GM12878 (cell line): ENCODE data around the gene RAB4B. TPM values are rescaled to one million over a fixed set of nuclear protein-coding genes. Genes with fewer than 3 reads are reported as not detected.

Experiments used
- ATAC-seq: fragments of 200-7000 bp; cut with Tn5 transposase; 3 replicates; pipeline ENCODE4 v1.9.1; 2020; ENCODE audit warnings: mild to moderate bottlenecking, moderate library complexity
- BruUV-seq: library from RNA; stranded (reverse); fragments of 400-500 nt; replicated peaks from 2 replicates; lab custom pipeline; 2021; lab: Mats Ljungman, UMichigan
- CTCF ChIA-PET: fragments of 300-600 bp; sonication (Branson Sonifier 250); formaldehyde crosslinking; extraction: SDS; loops from one replicate; lab custom pipeline; 2021; ENCODE audit warnings: inconsistent platforms; lab: Yijun Ruan, JAX
- POLR2A ChIA-PET: fragments of 350-600 bp; formaldehyde crosslinking; extraction: SDS; loops from one replicate; lab custom pipeline; 2021; ENCODE audit warnings: inconsistent platforms; lab: Charles Lee
- RAD21 ChIA-PET: fragments of 300-600 bp; sonication (Branson Sonifier 250); formaldehyde crosslinking; loops from one replicate; lab custom pipeline; 2023; ENCODE audit warnings: antibody characterized with exemption; ENCODE audit not compliant: unreplicated experiment; lab: Charles Lee
- SMC1A ChIA-PET: fragments of 300-600 bp; sonication (Branson Sonifier 250); formaldehyde crosslinking; loops from one replicate; lab custom pipeline; 2023; ENCODE audit not compliant: unreplicated experiment, uncharacterized antibody; lab: Charles Lee
- DNase-seq: peaks from one replicate; pipeline ENCODE4 v3.0.0-alpha.2; 2011; ENCODE audit warnings: low read depth, low spot score
- FAIRE-seq: peaks from 3 replicates; lab custom pipeline; 2011; peaks lifted over from hg19 to GRCh38; lab: Jason Lieb, UNC
- H2AFZ ChIP-seq: 2 replicates; pipeline ENCODE4 v1.6.0; 2011; ENCODE audit warnings: low read depth, low read length, control low read depth; ENCODE audit not compliant: control insufficient read depth
- H3K27ac ChIP-seq: 2 replicates; pipeline ENCODE4 v1.5.1; 2011; ENCODE audit warnings: control low read depth; ENCODE audit not compliant: control insufficient read depth, insufficient read depth
- H3K27me3 ChIP-seq, 2 experiments: replicated peaks in 1 of 2; 2 replicates each; pipeline versions ENCODE4 v1.6.0 to v1.6.1; 2011; ENCODE audit warnings: low read length in 1 of 2; ENCODE audit not compliant: control insufficient read depth in 2 of 2, insufficient read depth in 2 of 2
- H3K36me3 ChIP-seq, 2 experiments: 2 replicates each; pipeline ENCODE4 v1.5.1; 2011; ENCODE audit warnings: low read length in 1 of 2; ENCODE audit not compliant: control insufficient read depth in 2 of 2, insufficient read depth in 2 of 2
- H3K4me1 ChIP-seq: 2 replicates; pipeline ENCODE4 v1.6.1; 2011; ENCODE audit warnings: mild to moderate bottlenecking, low read length, moderate library complexity, mixed read lengths; ENCODE audit not compliant: control insufficient read depth, insufficient read depth
- H3K4me2 ChIP-seq: 2 replicates; pipeline ENCODE4 v1.6.0; 2011; ENCODE audit warnings: control low read depth; ENCODE audit not compliant: control insufficient read depth, insufficient read depth
- H3K4me3 ChIP-seq: fragments of 200-600 bp; sonication (generic); 2 replicates; pipeline ENCODE4 v1.5.1; 2016
- H3K79me2 ChIP-seq: 2 replicates; pipeline ENCODE4 v1.6.0; 2011; ENCODE audit warnings: low read length; ENCODE audit not compliant: control insufficient read depth, insufficient read depth
- H3K9ac ChIP-seq: 2 replicates; pipeline ENCODE4 v1.8.0; 2011; ENCODE audit warnings: low read length, control low read depth, mixed read lengths; ENCODE audit not compliant: control insufficient read depth, insufficient read depth
- H3K9me3 ChIP-seq: replicated peaks from 3 replicates; pipeline ENCODE4 v1.5.1; 2011; ENCODE audit warnings: mild to moderate bottlenecking, low read length; ENCODE audit not compliant: control insufficient read depth, insufficient read depth
- H4K20me1 ChIP-seq: 2 replicates; pipeline ENCODE4 v1.6.0; 2011; ENCODE audit not compliant: control insufficient read depth, insufficient read depth
- E4F1 ChIP-seq: fragments of 450-650 bp; IDR thresholded peaks from 2 replicates; pipeline ENCODE4 v1.6.1; 2018; ENCODE audit warnings: borderline replicate concordance, mild to moderate bottlenecking; ENCODE audit not compliant: partially characterized antibody
- JUNB ChIP-seq: IDR thresholded peaks from 2 replicates; pipeline ENCODE4 v1.6.1; 2016; ENCODE audit warnings: antibody characterized with exemption, mild to moderate bottlenecking
- RB1 ChIP-seq: fragments of 450-650 bp; formaldehyde crosslinking; IDR thresholded peaks from 2 replicates; pipeline ENCODE4 v1.6.1; 2017; ENCODE audit warnings: mild to moderate bottlenecking, borderline replicate concordance
- RELA ChIP-seq: fragments of 450-650 bp; IDR thresholded peaks from 2 replicates; pipeline ENCODE4 v1.8.0; 2014; ENCODE audit warnings: borderline replicate concordance; ENCODE audit not compliant: partially characterized antibody
- SMC3 ChIP-seq: IDR thresholded peaks from 2 replicates; pipeline ENCODE4 v1.6.1; 2011; ENCODE audit warnings: low read length, improper control_type of control experiment, borderline replicate concordance
- TCF3 ChIP-seq: IDR thresholded peaks from 2 replicates; pipeline ENCODE4 v1.6.1; 2012; ENCODE audit warnings: low read depth, mild to moderate bottlenecking, low read length, borderline replicate concordance; ENCODE audit not compliant: insufficient read depth
- WRNIP1 ChIP-seq: IDR thresholded peaks from 2 replicates; pipeline ENCODE4 v1.6.1; 2011; ENCODE audit warnings: low read depth, low read length, improper control_type of control experiment, borderline replicate concordance
- ZBTB11 ChIP-seq: fragments of 450-650 bp; formaldehyde crosslinking; IDR thresholded peaks from 2 replicates; pipeline ENCODE4 v1.5.0; 2022; ENCODE audit warnings: mild to moderate bottlenecking, missing genetic modification characterization
- WGBS: methylation state at CpG from one replicate; pipeline ENCODE4 v1.1.6; 2016; ENCODE audit warnings: low lambda C conversion rate; ENCODE audit not compliant: insufficient replicate concordance, insufficient coverage; ENCODE audit errors: missing lambda C conversion rate; 5-methylcytosine and 5-hydroxymethylcytosine counted together
- in situ Hi-C: fragments of 300-500 bp; cut with MboI; formaldehyde crosslinking; loops from 9 replicates; pipeline ENCODE4 v1.14.3; 2018; ENCODE audit warnings: mixed read lengths
- intact Hi-C: fragments of 100-400 bp; cut with micrococcal nuclease; formaldehyde crosslinking; loops from one replicate; pipeline ENCODE4 v1.14.2; 2022; ENCODE audit not compliant: unreplicated experiment
- polyA plus RNA-seq, 11 experiments: library from polyadenylated mRNA; depleted of rRNA in 4 of 11; unstranded in 6 of 11; stranded (reverse) in 5 of 11; fragments of >200 nt; fragmentation: Nextera tagmentation in 4 of 11; fragmentation: Illumina TruSeq in 1 of 11; extraction: Ambion mirVana in 4 of 11; extraction: Trizol in 1 of 11; gene quantifications; 1 replicate in 1 of 11; 2 replicates in 10 of 11; pipeline versions ENCODE4 v1.2.1 to v1.2.3, GENCODE V29; 2011 to 2016; ENCODE audit warnings: inconsistent platforms in 2 of 11, missing spikeins in 2 of 11, low read depth in 1 of 11
- total RNA-seq, 4 experiments: library from RNA; depleted of rRNA in 3 of 4; stranded (reverse); fragments of >200 nt in 3 of 4; fragmentation: Illumina TruSeq in 1 of 4; extraction: Trizol in 1 of 4; gene quantifications; 2 replicates each; pipeline versions ENCODE4 v1.2.1 to v1.2.3, GENCODE V29; 2013 to 2021
- TF ChIP-seq, protein P1 (sequence below): fragments of 450-650 bp; IDR thresholded peaks from 2 replicates; pipeline ENCODE4 v1.6.1; 2017; ENCODE audit warnings: borderline replicate concordance
- TF ChIP-seq, protein P2 (sequence below): fragments of 450-650 bp; IDR thresholded peaks from 2 replicates; pipeline ENCODE4 v1.6.1; 2014; ENCODE audit warnings: mild to moderate bottlenecking

The RAB4B gene
- total and polyA plus RNA-seq, 10 of the 15 experiments (the other 5 are each of a cell fraction or from before 2014, with no cell fraction given) = 0.60 to 51.5 (median 27.7) TPM

DNA sequence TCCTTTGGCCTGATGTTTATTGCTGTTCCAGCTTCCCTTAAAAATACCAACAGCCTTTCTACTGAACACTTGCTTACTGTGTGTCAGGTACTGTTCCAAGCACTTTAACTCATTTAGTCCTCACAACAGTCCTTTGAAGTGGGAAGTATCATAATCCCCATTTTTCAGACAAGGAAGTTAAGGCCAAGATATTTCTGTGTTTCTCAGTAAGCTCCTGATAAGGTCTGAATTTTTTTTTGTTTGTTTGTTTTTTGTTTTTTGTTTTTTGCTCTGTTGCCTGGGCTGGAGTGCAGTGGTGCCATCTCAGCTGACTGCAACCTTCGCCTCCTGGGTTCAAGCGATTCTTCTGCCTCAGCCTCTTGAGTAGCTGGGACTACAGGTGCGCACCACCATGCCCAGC lies 19.6 kb upstream of the RAB4B start:
- H3K4me3 ChIP-seq = no peak overlapping the region
- peaks cover 19% of the 10 kb centered on the region for H3K4me1 ChIP-seq
- TF ChIP-seq SMC3 = no peak
- no peak for TF ChIP-seq JUNB
- no peak for TF ChIP-seq E4F1
- TF ChIP-seq, protein P1, sequence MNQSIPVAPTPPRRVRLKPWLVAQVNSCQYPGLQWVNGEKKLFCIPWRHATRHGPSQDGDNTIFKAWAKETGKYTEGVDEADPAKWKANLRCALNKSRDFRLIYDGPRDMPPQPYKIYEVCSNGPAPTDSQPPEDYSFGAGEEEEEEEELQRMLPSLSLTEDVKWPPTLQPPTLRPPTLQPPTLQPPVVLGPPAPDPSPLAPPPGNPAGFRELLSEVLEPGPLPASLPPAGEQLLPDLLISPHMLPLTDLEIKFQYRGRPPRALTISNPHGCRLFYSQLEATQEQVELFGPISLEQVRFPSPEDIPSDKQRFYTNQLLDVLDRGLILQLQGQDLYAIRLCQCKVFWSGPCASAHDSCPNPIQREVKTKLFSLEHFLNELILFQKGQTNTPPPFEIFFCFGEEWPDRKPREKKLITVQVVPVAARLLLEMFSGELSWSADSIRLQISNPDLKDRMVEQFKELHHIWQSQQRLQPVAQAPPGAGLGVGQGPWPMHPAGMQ = no peak
- TF ChIP-seq, protein P2, sequence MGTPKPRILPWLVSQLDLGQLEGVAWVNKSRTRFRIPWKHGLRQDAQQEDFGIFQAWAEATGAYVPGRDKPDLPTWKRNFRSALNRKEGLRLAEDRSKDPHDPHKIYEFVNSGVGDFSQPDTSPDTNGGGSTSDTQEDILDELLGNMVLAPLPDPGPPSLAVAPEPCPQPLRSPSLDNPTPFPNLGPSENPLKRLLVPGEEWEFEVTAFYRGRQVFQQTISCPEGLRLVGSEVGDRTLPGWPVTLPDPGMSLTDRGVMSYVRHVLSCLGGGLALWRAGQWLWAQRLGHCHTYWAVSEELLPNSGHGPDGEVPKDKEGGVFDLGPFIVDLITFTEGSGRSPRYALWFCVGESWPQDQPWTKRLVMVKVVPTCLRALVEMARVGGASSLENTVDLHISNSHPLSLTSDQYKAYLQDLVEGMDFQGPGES = no peak
- no peak for TF ChIP-seq WRNIP1
- no peak for TF ChIP-seq RELA
- TF ChIP-seq RB1 = no peak
- no peak for TF ChIP-seq ZBTB11 (CRISPR knock-in tag)
- no peak for TF ChIP-seq TCF3
- TF ChIP-seq, all 136 proteins: peak for 0
- intact Hi-C loops = no loop called here
- H3K79me2 ChIP-seq = peaks cover 51% of the 10 kb centered on the region
- ChIA-PET CTCF (interaction anchor here (0.7 to 2.1 kb wide), 6 partner anchors 11 to 46 kb away, joined by 3 to 8 read pairs (median 4); partner anchors contain the start of genes EGLN2, MIA and RAB4B), SMC1A (interaction anchor here (0.9 to 13.2 kb wide), 3 partner anchors 15 to 58 kb away, joined by 3 to 256 read pairs (median 3); partner anchors contain the start of genes MIA and RAB4B), RAD21 (interaction anchor here (0.7 to 16.3 kb wide), 2 partner anchors 9 to 18 kb away, joined by 3 to 291 read pairs; partner anchors contain the start of genes MIA and RAB4B), POLR2A (interaction anchor here (0.7 to 2.2 kb wide), 4 partner anchors 17 to 47 kb away, joined by 3 to 18 read pairs (median 6); partner anchors contain the start of genes MIA and RAB4B)
- 95% methylated on average over 3 of the region's 3 CpGs for WGBS
- H3K9ac ChIP-seq = no peak overlapping the region
- no peaks in the 10 kb centered on the region for H3K27me3 ChIP-seq
- no peak overlapping the region for H3K27ac ChIP-seq
- in situ Hi-C loops = no loop called here
- BruUV-seq = TSS peak; percentile 34
- peaks cover 38 to 62% of the 10 kb centered on the region in 2 experiments for H3K36me3 ChIP-seq
- H3K4me2 ChIP-seq = no peak overlapping the region
- ATAC-seq = no peak
- DNase-seq = no peak
- FAIRE-seq = no peak
- H4K20me1 ChIP-seq = peaks cover 16% of the 10 kb centered on the region
- no peak overlapping the region for H2AFZ ChIP-seq
- no peaks in the 10 kb centered on the region for H3K9me3 ChIP-seq
